ENCODE measurements around the gene USP44. TPM values are rescaled to one million over a fixed set of nuclear protein-coding genes. Genes with fewer than 3 reads are reported as not detected.

USP44 gene
- total RNA-seq, 1 experiment from 2014 or later: not detected

GRCh38 chr12:95504140-95504539, 47.1 kb downstream of the USP44 start:
- POLR2A ChIA-PET (ENCODE audit: unreplicated experiment): no interaction called here
- DNase-seq: no peak
- no TSS peak for BruUV-seq (replicated peaks)
- H3K9me3 ChIP-seq (ENCODE audit: low read length): no peaks in the 10 kb centered on the region
- no peak for ATAC-seq
- no peak overlapping the region for H3K4me3 ChIP-seq (ENCODE audit: low read length)
- H3K79me2 ChIP-seq (ENCODE audit: low read length): peaks cover 15% of the 10 kb centered on the region; the same call in 1 of the 2 replicates
- H3K9ac ChIP-seq (ENCODE audit: low read length): no peak overlapping the region
- H3K9me2 ChIP-seq (replicated peaks; ENCODE audit: low read length): no peaks in the 10 kb centered on the region
- H3K27ac ChIP-seq (ENCODE audit: low read length): no peak overlapping the region
- H2AFZ ChIP-seq (ENCODE audit: low read length): no peak overlapping the region
- H3K27me3 ChIP-seq (ENCODE audit: low read length): no peaks in the 10 kb centered on the region
- CTCF ChIA-PET: no interaction called here
- TF ChIP-seq EZH2 (IDR thresholded peaks at IDR 0.05; ENCODE audit: low read length, unreplicated experiment) (no peak), CTCF (conservative IDR thresholded peaks at IDR 0.05; ENCODE audit: low read depth, low read length) (no peak), EZH2phosphoT487 (IDR thresholded peaks at IDR 0.05; ENCODE audit: borderline replicate concordance, low read length) (no peak)
- no peaks in the 10 kb centered on the region for H4K20me1 ChIP-seq (ENCODE audit: low read length)
- H3K4me2 ChIP-seq (ENCODE audit: low read length): no peak overlapping the region
- peaks cover 51% of the 10 kb centered on the region for H3K36me3 ChIP-seq (ENCODE audit: low read depth, low read length)
- no peaks in the 10 kb centered on the region for H3F3A ChIP-seq (ENCODE audit: low read length, unreplicated experiment)
- no peaks in the 10 kb centered on the region for H3K4me1 ChIP-seq (ENCODE audit: insufficient read depth, low read length)
- intact Hi-C loops (cut with micrococcal nuclease): no loop called here

GRCh38 chr12:95499772-95500171, 51.5 kb downstream of the USP44 start:
- Histone ChIP-seq H3K9me2 (replicated peaks; ENCODE audit: low read length) (no peaks in the 10 kb centered on the region), H3K4me1 (ENCODE audit: insufficient read depth, low read length) (no peaks in the 10 kb centered on the region), H3K27me3 (ENCODE audit: low read length) (no peaks in the 10 kb centered on the region), H3K4me2 (ENCODE audit: low read length) (no peak overlapping the region), H3K9ac (ENCODE audit: low read length) (no peak overlapping the region), H3K4me3 (ENCODE audit: low read length) (no peak overlapping the region), H3K79me2 (ENCODE audit: low read length) (peaks cover 16% of the 10 kb centered on the region; the same call in 1 of the 2 replicates), H3K27ac (ENCODE audit: low read length) (no peak overlapping the region), H3F3A (ENCODE audit: low read length, unreplicated experiment) (no peaks in the 10 kb centered on the region), H3K9me3 (ENCODE audit: low read length) (no peaks in the 10 kb centered on the region), H2AFZ (ENCODE audit: low read length) (no peak overlapping the region), H3K36me3 (ENCODE audit: low read depth, low read length) (peaks cover 67% of the 10 kb centered on the region), H4K20me1 (ENCODE audit: low read length) (no peaks in the 10 kb centered on the region)
- intact Hi-C loops (cut with micrococcal nuclease): no loop called here
- ATAC-seq (no peak), DNase-seq (no peak)
- CTCF ChIA-PET: no interaction called here
- TF ChIP-seq EZH2 (IDR thresholded peaks at IDR 0.05; ENCODE audit: low read length, unreplicated experiment): no peak
- no peak for TF ChIP-seq EZH2phosphoT487 (IDR thresholded peaks at IDR 0.05; ENCODE audit: borderline replicate concordance, low read length)
- no peak for TF ChIP-seq CTCF (conservative IDR thresholded peaks at IDR 0.05; ENCODE audit: low read depth, low read length)
- POLR2A ChIA-PET (ENCODE audit: unreplicated experiment): no interaction called here
- BruUV-seq (replicated peaks): no TSS peak

GRCh38 chr12:95498968-95499367, 52.3 kb downstream of the USP44 start:
- H3K36me3 ChIP-seq (ENCODE audit: low read depth, low read length): peaks cover 68% of the 10 kb centered on the region
- H3K4me1 ChIP-seq (ENCODE audit: insufficient read depth, low read length): no peaks in the 10 kb centered on the region
- no peaks in the 10 kb centered on the region for H3F3A ChIP-seq (ENCODE audit: low read length, unreplicated experiment)
- H2AFZ ChIP-seq (ENCODE audit: low read length): no peak overlapping the region
- peaks cover 16% of the 10 kb centered on the region; the same call in 1 of the 2 replicates for H3K79me2 ChIP-seq (ENCODE audit: low read length)
- no peak overlapping the region for H3K4me3 ChIP-seq (ENCODE audit: low read length)
- H4K20me1 ChIP-seq (ENCODE audit: low read length): no peaks in the 10 kb centered on the region
- no peak for DNase-seq
- no peak overlapping the region for H3K27ac ChIP-seq (ENCODE audit: low read length)
- ChIA-PET POLR2A (ENCODE audit: unreplicated experiment) (interaction anchor here (0.6 kb wide), 1 partner anchor 496 kb away, joined by 4 read pairs; the partner anchor contains the start of gene NDUFA12), CTCF (no interaction called here)
- ATAC-seq: no peak
- no peaks in the 10 kb centered on the region for H3K9me3 ChIP-seq (ENCODE audit: low read length)
- no peaks in the 10 kb centered on the region for H3K27me3 ChIP-seq (ENCODE audit: low read length)
- TF ChIP-seq CTCF (conservative IDR thresholded peaks at IDR 0.05; ENCODE audit: low read depth, low read length) (no peak), EZH2phosphoT487 (IDR thresholded peaks at IDR 0.05; ENCODE audit: borderline replicate concordance, low read length) (no peak), EZH2 (IDR thresholded peaks at IDR 0.05; ENCODE audit: low read length, unreplicated experiment) (no peak)
- H3K9me2 ChIP-seq (replicated peaks; ENCODE audit: low read length): no peaks in the 10 kb centered on the region
- intact Hi-C loops (cut with micrococcal nuclease): no loop called here
- H3K9ac ChIP-seq (ENCODE audit: low read length): no peak overlapping the region
- no TSS peak for BruUV-seq (replicated peaks)
- no peak overlapping the region for H3K4me2 ChIP-seq (ENCODE audit: low read length)

All from PC-3 (cell line).